ENCODE measurements around the gene TAAR2. TPM values are rescaled to one million over a fixed set of nuclear protein-coding genes. Genes with fewer than 3 reads are reported as not detected.

The TAAR2 gene
- total and polyA plus RNA-seq, 2 donors (not counting 3 experiments of a cell fraction or from before 2014, with no cell fraction given), result not detected

GRCh38 chr6:132590362-132590761 is 33.7 kb downstream of the TAAR2 start:
- no peaks in the 10 kb centered on the region for H3K4me1 ChIP-seq (ENCODE audit: control insufficient read depth, extremely low read depth, insufficient read depth, low read length)
- TF ChIP-seq CTCF (IDR thresholded peaks at IDR 0.05; ENCODE audit: extremely low read depth in 1 of 2, insufficient read depth in 1 of 2, low read depth in 1 of 2, low read length in 2 of 2), result no peak
- no peak for TF ChIP-seq GATA2 (IDR thresholded peaks at IDR 0.05; ENCODE audit: insufficient read depth, insufficient read length, low read depth, low read length)
- no peak for TF ChIP-seq MYC (IDR thresholded peaks at IDR 0.05; ENCODE audit: low read depth, low read length)
- TF ChIP-seq JUN (IDR thresholded peaks at IDR 0.05; ENCODE audit: borderline replicate concordance, insufficient read depth, insufficient read length, low read depth), result no peak
- no peak for TF ChIP-seq POLR2AphosphoS5 (IDR thresholded peaks at IDR 0.05; ENCODE audit: insufficient read depth, low read depth, low read length)
- TF ChIP-seq FOS (IDR thresholded peaks at IDR 0.05; ENCODE audit: borderline replicate concordance, insufficient read depth, low read length), result no peak
- no peak for TF ChIP-seq EZH2 (IDR thresholded peaks at IDR 0.05; ENCODE audit: borderline replicate concordance, low read depth, low read length, severe bottlenecking)
- no peak for TF ChIP-seq POLR2A (IDR thresholded peaks at IDR 0.05; ENCODE audit: low read depth, low read length)
- TF ChIP-seq MAX (IDR thresholded peaks at IDR 0.05; ENCODE audit: insufficient read depth, insufficient read length), result no peak
- H3K9ac ChIP-seq (replicated peaks; ENCODE audit: extremely low read depth, insufficient read depth, low read length), result no peak overlapping the region
- H3K4me2 ChIP-seq (ENCODE audit: insufficient read depth, low read length), result no peak overlapping the region
- no peaks in the 10 kb centered on the region for H3K9me1 ChIP-seq (replicated peaks; ENCODE audit: control insufficient read depth, extremely low read depth, insufficient read depth, low read length)
- peaks cover 0 to 3% of the 10 kb centered on the region in 2 experiments for H3K27me3 ChIP-seq (ENCODE audit: control insufficient read depth in 2 of 2, insufficient read depth in 2 of 2, low read length in 2 of 2)
- intact Hi-C loops (cut with micrococcal nuclease), result no loop called here
- no peaks in the 10 kb centered on the region for H4K20me1 ChIP-seq (replicated peaks; ENCODE audit: control insufficient read depth, extremely low read depth, insufficient read depth, low read length)
- POLR2A ChIA-PET, result no interaction called here
- CTCF ChIA-PET, result interaction anchor here (0.9 to 1.5 kb wide), 3 partner anchors 12 to 19 kb away, joined by 3 to 4 read pairs (median 3); no protein-coding TSS in a partner anchor
- no peaks in the 10 kb centered on the region for H3K79me2 ChIP-seq (ENCODE audit: control insufficient read depth, insufficient read depth, low read length)
- FAIRE-seq, result no peak
- no peaks in the 10 kb centered on the region for H3K9me3 ChIP-seq (replicated peaks; ENCODE audit: control insufficient read depth, insufficient read depth, low read length)
- H2AFZ ChIP-seq (ENCODE audit: low read depth, low read length), result no peak overlapping the region
- DNase-seq (ENCODE audit: low read depth, low spot score), result no peak
- dilution Hi-C loops (cut with MboI; ENCODE audit: extremely low pct_ligation_motif_present, low sequenced_read_pairs), result no loop called here
- no TSS peak for BruUV-seq (replicated peaks)
- H3K27ac ChIP-seq (ENCODE audit: insufficient read depth, low read depth, low read length), result no peak overlapping the region
- no peaks in the 10 kb centered on the region for H3K36me3 ChIP-seq (ENCODE audit: control insufficient read depth in 2 of 2, extremely low read depth in 1 of 2, insufficient read depth in 2 of 2, low read length in 2 of 2)
- H3K4me3 ChIP-seq (replicated peaks in 1 of 3; ENCODE audit: insufficient read depth in 1 of 3, low read depth in 1 of 3, low read length in 3 of 3), result no peak overlapping the region
